WTC11 (cell line): ENCODE results near the gene ADH5. TPM values are rescaled to one million over a fixed set of nuclear protein-coding genes. Genes with fewer than 3 reads are reported as not detected.

Source experiments
- ATAC-seq: fragments of 200-7000 bp; cut with Tn5 transposase; 2 replicates; pipeline ENCODE4 v1.10.0; 2021; ENCODE audit warnings: mild to moderate bottlenecking, moderate library complexity
- CTCF ChIA-PET: fragments of 300-600 bp; sonication (Branson Sonifier 250); formaldehyde crosslinking; loops from one replicate; lab custom pipeline; 2021; ENCODE audit warnings: antibody characterized with exemption; lab: Charles Lee
- POLR2A ChIA-PET: fragments of 350-600 bp; sonication (Branson Sonifier 250); formaldehyde crosslinking; loops from one replicate; lab custom pipeline; 2021; ENCODE audit warnings: antibody characterized with exemption; lab: Charles Lee
- DNase-seq: peaks from one replicate; pipeline ENCODE4 v3.0.0; 2021; ENCODE audit warnings: low spot score
- H3K27ac Mint-ChIP-seq: 2 replicates; pipeline ENCODE4 v1.8.0; 2021; ENCODE audit warnings: mixed read lengths
- H3K27me3 Mint-ChIP-seq: 2 replicates; pipeline ENCODE4 v1.8.0; 2021; ENCODE audit warnings: low read depth, mild to moderate bottlenecking, moderate library complexity, mixed read lengths
- H3K36me3 Mint-ChIP-seq: 2 replicates; pipeline ENCODE4 v1.8.0; 2021; ENCODE audit warnings: mixed read lengths
- H3K4me1 Mint-ChIP-seq: 2 replicates; pipeline ENCODE4 v1.8.0; 2022; ENCODE audit warnings: mixed read lengths
- H3K4me3 Mint-ChIP-seq: 2 replicates; pipeline ENCODE4 v1.8.0; 2021; ENCODE audit warnings: mild to moderate bottlenecking, moderate library complexity, mixed read lengths
- H3K9me3 Mint-ChIP-seq: 2 replicates; pipeline ENCODE4 v1.8.0; 2021; ENCODE audit warnings: mixed read lengths
- ATF1 ChIP-seq: sonication (generic); formaldehyde crosslinking; IDR thresholded peaks from 2 replicates; pipeline ENCODE4 v1.8.1; 2023; ENCODE audit warnings: mild to moderate bottlenecking, moderate library complexity, missing genetic modification reagents
- ESRRA ChIP-seq: sonication (generic); formaldehyde crosslinking; IDR thresholded peaks from 2 replicates; pipeline ENCODE4 v1.8.1; 2022; ENCODE audit warnings: mild to moderate bottlenecking, missing genetic modification reagents, borderline replicate concordance
- FOXJ3 ChIP-seq: sonication (generic); formaldehyde crosslinking; IDR thresholded peaks from 2 replicates; pipeline ENCODE4 v1.9.0; 2021; ENCODE audit warnings: missing genetic modification reagents, mild to moderate bottlenecking, borderline replicate concordance
- FOXP1 ChIP-seq: sonication (generic); formaldehyde crosslinking; IDR thresholded peaks from 2 replicates; pipeline ENCODE4 v1.8.0; 2022; ENCODE audit warnings: missing genetic modification reagents, mild to moderate bottlenecking, moderate library complexity, borderline replicate concordance
- GABPB1 ChIP-seq: sonication (generic); formaldehyde crosslinking; IDR thresholded peaks from 2 replicates; pipeline ENCODE4 v1.8.1; 2023; ENCODE audit warnings: mild to moderate bottlenecking, missing genetic modification reagents
- GTF2I ChIP-seq: fragments of 250-450 bp; sonication (Bioruptor Pico); conservative IDR thresholded peaks from 2 replicates; pipeline ENCODE4 v1.4.0; 2021; ENCODE audit warnings: mild to moderate bottlenecking
- IRF2 ChIP-seq: sonication (generic); formaldehyde crosslinking; IDR thresholded peaks from 2 replicates; pipeline ENCODE4 v1.8.0; 2022; ENCODE audit warnings: low read depth, missing genetic modification reagents, borderline replicate concordance
- NFE2L1 ChIP-seq: sonication (generic); formaldehyde crosslinking; IDR thresholded peaks from 2 replicates; pipeline ENCODE4 v1.8.1; 2023; ENCODE audit warnings: missing genetic modification reagents
- NFYB ChIP-seq: sonication (generic); formaldehyde crosslinking; conservative IDR thresholded peaks from 2 replicates; pipeline ENCODE4 v1.8.0; 2022; ENCODE audit warnings: low read depth, missing genetic modification reagents
- OVOL2 ChIP-seq: fragments of 250-450 bp; sonication (Bioruptor Pico); IDR thresholded peaks from 2 replicates; pipeline ENCODE4 v1.9.0; 2021; ENCODE audit warnings: mild to moderate bottlenecking, borderline replicate concordance
- RELA ChIP-seq: sonication (generic); formaldehyde crosslinking; IDR thresholded peaks from 2 replicates; pipeline ENCODE4 v1.8.1; 2022; ENCODE audit warnings: missing genetic modification reagents, mild to moderate bottlenecking, borderline replicate concordance
- SP1 ChIP-seq: sonication (generic); formaldehyde crosslinking; conservative IDR thresholded peaks from 2 replicates; pipeline ENCODE4 v1.8.1; 2022; ENCODE audit warnings: missing genetic modification reagents
- STAT6 ChIP-seq: sonication (generic); formaldehyde crosslinking; conservative IDR thresholded peaks from 2 replicates; pipeline ENCODE4 v1.8.1; 2023; ENCODE audit warnings: mild to moderate bottlenecking, low read depth, missing genetic modification reagents, moderate library complexity
- TCF7 ChIP-seq: sonication (generic); formaldehyde crosslinking; IDR thresholded peaks from 2 replicates; pipeline ENCODE4 v1.8.0; 2022; ENCODE audit warnings: mild to moderate bottlenecking, low read depth, missing genetic modification reagents, moderate library complexity
- USF1 ChIP-seq: sonication (generic); formaldehyde crosslinking; IDR thresholded peaks from 2 replicates; pipeline ENCODE4 v1.8.0; 2022; ENCODE audit warnings: mild to moderate bottlenecking, missing genetic modification reagents
- ZMAT4 ChIP-seq: fragments of 250-450 bp; sonication (Bioruptor Pico); IDR thresholded peaks from 2 replicates; pipeline ENCODE4 v1.9.0; 2021; ENCODE audit warnings: mild to moderate bottlenecking
- ZNF232 ChIP-seq: sonication (generic); formaldehyde crosslinking; IDR thresholded peaks from 2 replicates; pipeline ENCODE4 v1.8.0; 2022; ENCODE audit warnings: mild to moderate bottlenecking, missing genetic modification reagents
- ZNF263 ChIP-seq: sonication (generic); formaldehyde crosslinking; IDR thresholded peaks from 2 replicates; pipeline ENCODE4 v1.8.1; 2022; ENCODE audit warnings: low read depth, mild to moderate bottlenecking, moderate library complexity, missing genetic modification reagents
- ZNF671 ChIP-seq: fragments of 250-450 bp; sonication (Bioruptor Pico); IDR thresholded peaks from 2 replicates; pipeline ENCODE4 v1.8.0; 2021; ENCODE audit warnings: mild to moderate bottlenecking
- total RNA-seq: library from RNA; stranded (reverse); gene quantifications from 3 replicates; pipeline ENCODE4 v1.2.3, GENCODE V29; 2021
- TF ChIP-seq, protein P1 (sequence below): fragments of 250-450 bp; sonication (Bioruptor Pico); IDR thresholded peaks from 2 replicates; pipeline ENCODE4 v1.9.0; 2021; ENCODE audit warnings: mild to moderate bottlenecking
- TF ChIP-seq, protein P2 (sequence below): sonication (generic); formaldehyde crosslinking; IDR thresholded peaks from 2 replicates; pipeline ENCODE4 v1.8.1; 2022; ENCODE audit warnings: missing genetic modification reagents, borderline replicate concordance
- TF ChIP-seq, protein P3 (sequence below): fragments of 200-600 bp; IDR thresholded peaks from 2 replicates; pipeline ENCODE4 v1.8.0; 2022; ENCODE audit warnings: antibody characterized with exemption

ADH5 gene
- total RNA-seq, 1 experiment from 2014 or later, result 244 TPM

DNA sequence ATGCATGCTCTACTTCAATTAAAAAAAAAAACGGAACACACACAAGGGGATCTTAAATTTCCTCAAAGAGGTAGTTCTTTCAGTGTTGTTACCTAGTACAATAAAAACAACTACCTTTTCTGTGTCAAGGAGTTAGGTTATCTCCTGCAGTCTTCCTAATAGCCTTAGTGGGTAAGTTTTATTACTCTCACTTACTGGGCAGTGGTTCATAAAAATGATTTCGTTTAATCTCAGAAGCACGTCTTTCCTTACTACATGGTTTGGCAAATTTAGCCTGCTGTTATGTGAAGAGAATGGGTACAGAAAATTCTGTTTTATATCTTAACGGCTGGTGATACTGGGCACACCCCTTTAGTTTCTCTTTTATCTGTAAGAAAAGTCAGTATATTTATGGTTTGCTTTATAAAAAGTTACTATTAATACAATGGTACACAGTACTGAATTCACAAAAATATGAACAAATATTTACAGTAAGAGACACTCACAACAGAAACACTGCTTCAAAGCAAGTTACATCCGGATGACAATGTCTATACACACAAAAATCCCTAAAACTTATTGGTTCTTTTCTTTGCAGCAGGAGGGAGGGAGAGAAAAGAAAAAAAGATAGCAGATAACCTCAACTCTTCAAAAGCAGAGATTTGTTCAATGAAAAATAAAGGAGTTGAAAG is 8.8 kb downstream of the ADH5 start:
- ATAC-seq (no peak), DNase-seq (no peak)
- Mint-ChIP-seq H3K9me3 (no peaks in the 10 kb centered on the region), H3K4me3 (no peak overlapping the region), H3K4me1 (no peaks in the 10 kb centered on the region), H3K27me3 (no peaks in the 10 kb centered on the region), H3K27ac (no peak overlapping the region), H3K36me3 (peaks cover 88% of the 10 kb centered on the region)
- POLR2A ChIA-PET, result interaction anchor here (0.7 kb wide), 1 partner anchor 24 kb away, joined by 4 read pairs; no protein-coding TSS in a partner anchor
- CTCF ChIA-PET, result interaction anchor here (0.7 kb wide), 1 partner anchor 85 kb away, joined by 3 read pairs; no protein-coding TSS in a partner anchor
- TF ChIP-seq IRF2 (CRISPR knock-in tag), result no peak
- TF ChIP-seq ZNF671, result no peak
- no peak for TF ChIP-seq FOXP1 (CRISPR knock-in tag)
- no peak for TF ChIP-seq FOXJ3 (CRISPR knock-in tag)
- TF ChIP-seq, protein P1, sequence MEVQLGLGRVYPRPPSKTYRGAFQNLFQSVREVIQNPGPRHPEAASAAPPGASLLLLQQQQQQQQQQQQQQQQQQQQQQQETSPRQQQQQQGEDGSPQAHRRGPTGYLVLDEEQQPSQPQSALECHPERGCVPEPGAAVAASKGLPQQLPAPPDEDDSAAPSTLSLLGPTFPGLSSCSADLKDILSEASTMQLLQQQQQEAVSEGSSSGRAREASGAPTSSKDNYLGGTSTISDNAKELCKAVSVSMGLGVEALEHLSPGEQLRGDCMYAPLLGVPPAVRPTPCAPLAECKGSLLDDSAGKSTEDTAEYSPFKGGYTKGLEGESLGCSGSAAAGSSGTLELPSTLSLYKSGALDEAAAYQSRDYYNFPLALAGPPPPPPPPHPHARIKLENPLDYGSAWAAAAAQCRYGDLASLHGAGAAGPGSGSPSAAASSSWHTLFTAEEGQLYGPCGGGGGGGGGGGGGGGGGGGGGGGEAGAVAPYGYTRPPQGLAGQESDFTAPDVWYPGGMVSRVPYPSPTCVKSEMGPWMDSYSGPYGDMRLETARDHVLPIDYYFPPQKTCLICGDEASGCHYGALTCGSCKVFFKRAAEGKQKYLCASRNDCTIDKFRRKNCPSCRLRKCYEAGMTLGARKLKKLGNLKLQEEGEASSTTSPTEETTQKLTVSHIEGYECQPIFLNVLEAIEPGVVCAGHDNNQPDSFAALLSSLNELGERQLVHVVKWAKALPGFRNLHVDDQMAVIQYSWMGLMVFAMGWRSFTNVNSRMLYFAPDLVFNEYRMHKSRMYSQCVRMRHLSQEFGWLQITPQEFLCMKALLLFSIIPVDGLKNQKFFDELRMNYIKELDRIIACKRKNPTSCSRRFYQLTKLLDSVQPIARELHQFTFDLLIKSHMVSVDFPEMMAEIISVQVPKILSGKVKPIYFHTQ (CRISPR knock-in tag), result no peak
- no peak for TF ChIP-seq ESRRA (CRISPR knock-in tag)
- no peak for TF ChIP-seq NFYB
- no peak for TF ChIP-seq NFE2L1 (CRISPR knock-in tag)
- no peak for TF ChIP-seq USF1
- no peak for TF ChIP-seq ATF1 (CRISPR knock-in tag)
- TF ChIP-seq SP1, result no peak
- TF ChIP-seq GTF2I (CRISPR knock-in tag), result no peak
- no peak for TF ChIP-seq ZNF232
- TF ChIP-seq ZMAT4 (CRISPR knock-in tag), result no peak

GRCh38 chr4:99078931-99079624 is 9.5 kb downstream of the ADH5 start:
- no peak for TF ChIP-seq ATF1 (CRISPR knock-in tag)
- no peak for TF ChIP-seq OVOL2 (CRISPR knock-in tag)
- no peak for TF ChIP-seq TCF7 (CRISPR knock-in tag)
- no peak for TF ChIP-seq NFYB
- H3K36me3 Mint-ChIP-seq, result peaks cover 88% of the 10 kb centered on the region

DNA sequence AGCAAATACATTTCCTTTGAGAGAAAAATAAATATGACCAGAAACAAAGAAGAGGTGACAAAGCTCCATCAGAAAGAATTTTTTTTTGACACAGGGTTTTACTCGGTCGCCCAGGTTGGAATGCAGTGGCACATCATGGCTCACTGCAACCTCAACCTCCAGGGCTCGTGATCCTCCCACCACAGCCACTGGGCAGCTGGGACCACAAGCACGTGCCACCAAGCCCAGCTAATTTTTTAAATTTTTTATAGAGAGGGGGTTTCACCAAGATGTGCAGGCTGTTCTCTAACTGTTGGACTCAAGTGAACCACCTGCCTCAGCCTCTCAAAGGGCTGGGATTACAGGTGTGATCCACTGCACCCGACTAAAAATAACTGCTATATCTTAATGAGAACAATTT is 10.3 kb downstream of the ADH5 start:
- H3K36me3 Mint-ChIP-seq, result peaks cover 88% of the 10 kb centered on the region
- POLR2A ChIA-PET, result no interaction called here
- CTCF ChIA-PET, result interaction anchor here (0.6 kb wide), 1 partner anchor 83 kb away, joined by 4 read pairs; the partner anchor contains the start of gene METAP1
- no peaks in the 10 kb centered on the region for H3K27me3 Mint-ChIP-seq
- H3K9me3 Mint-ChIP-seq, result no peaks in the 10 kb centered on the region
- H3K4me3 Mint-ChIP-seq, result no peak overlapping the region
- no peak overlapping the region for H3K27ac Mint-ChIP-seq
- no peak for ATAC-seq
- H3K4me1 Mint-ChIP-seq, result no peaks in the 10 kb centered on the region
- no peak for DNase-seq
- TF ChIP-seq ZNF263 (CRISPR knock-in tag) (no peak), RELA (CRISPR knock-in tag) (no peak), STAT6 (CRISPR knock-in tag) (no peak), GABPB1 (CRISPR knock-in tag) (no peak)
- TF ChIP-seq, protein P2, sequence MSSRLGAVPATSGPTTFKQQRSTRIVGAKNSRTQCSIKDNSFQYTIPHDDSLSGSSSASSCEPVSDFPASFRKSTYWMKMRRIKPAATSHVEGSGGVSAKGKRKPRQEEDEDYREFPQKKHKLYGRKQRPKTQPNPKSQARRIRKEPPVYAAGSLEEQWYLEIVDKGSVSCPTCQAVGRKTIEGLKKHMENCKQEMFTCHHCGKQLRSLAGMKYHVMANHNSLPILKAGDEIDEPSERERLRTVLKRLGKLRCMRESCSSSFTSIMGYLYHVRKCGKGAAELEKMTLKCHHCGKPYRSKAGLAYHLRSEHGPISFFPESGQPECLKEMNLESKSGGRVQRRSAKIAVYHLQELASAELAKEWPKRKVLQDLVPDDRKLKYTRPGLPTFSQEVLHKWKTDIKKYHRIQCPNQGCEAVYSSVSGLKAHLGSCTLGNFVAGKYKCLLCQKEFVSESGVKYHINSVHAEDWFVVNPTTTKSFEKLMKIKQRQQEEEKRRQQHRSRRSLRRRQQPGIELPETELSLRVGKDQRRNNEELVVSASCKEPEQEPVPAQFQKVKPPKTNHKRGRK (CRISPR knock-in tag), result no peak
- TF ChIP-seq, protein P3, sequence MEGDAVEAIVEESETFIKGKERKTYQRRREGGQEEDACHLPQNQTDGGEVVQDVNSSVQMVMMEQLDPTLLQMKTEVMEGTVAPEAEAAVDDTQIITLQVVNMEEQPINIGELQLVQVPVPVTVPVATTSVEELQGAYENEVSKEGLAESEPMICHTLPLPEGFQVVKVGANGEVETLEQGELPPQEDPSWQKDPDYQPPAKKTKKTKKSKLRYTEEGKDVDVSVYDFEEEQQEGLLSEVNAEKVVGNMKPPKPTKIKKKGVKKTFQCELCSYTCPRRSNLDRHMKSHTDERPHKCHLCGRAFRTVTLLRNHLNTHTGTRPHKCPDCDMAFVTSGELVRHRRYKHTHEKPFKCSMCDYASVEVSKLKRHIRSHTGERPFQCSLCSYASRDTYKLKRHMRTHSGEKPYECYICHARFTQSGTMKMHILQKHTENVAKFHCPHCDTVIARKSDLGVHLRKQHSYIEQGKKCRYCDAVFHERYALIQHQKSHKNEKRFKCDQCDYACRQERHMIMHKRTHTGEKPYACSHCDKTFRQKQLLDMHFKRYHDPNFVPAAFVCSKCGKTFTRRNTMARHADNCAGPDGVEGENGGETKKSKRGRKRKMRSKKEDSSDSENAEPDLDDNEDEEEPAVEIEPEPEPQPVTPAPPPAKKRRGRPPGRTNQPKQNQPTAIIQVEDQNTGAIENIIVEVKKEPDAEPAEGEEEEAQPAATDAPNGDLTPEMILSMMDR, result no peak

More at GRCh38 chr4:99078931-99079624, 9.5 kb downstream of the ADH5 start:
- Mint-ChIP-seq H3K27ac (no peak overlapping the region), H3K27me3 (no peaks in the 10 kb centered on the region), H3K9me3 (no peaks in the 10 kb centered on the region), H3K4me3 (no peak overlapping the region), H3K4me1 (no peaks in the 10 kb centered on the region)
- DNase-seq (no peak), ATAC-seq (no peak)
- CTCF ChIA-PET, result no interaction called here
- POLR2A ChIA-PET, result interaction anchor here (0.7 kb wide), 1 partner anchor 24 kb away, joined by 4 read pairs; no protein-coding TSS in a partner anchor
